H1 (cell line): Measurements from ENCODE around the gene SHQ1. TPM values are rescaled to one million over a fixed set of nuclear protein-coding genes. Genes with fewer than 3 reads are reported as not detected.

ENCODE experiments used
- RNF2 ChIP-seq: fragments of 200-900, 300-1000 bp; sonication (generic); IDR thresholded peaks from 2 replicates; pipeline ENCODE4 v1.7.1; 2016; ENCODE audit warnings: borderline replicate concordance, low read depth, mild to moderate bottlenecking, antibody characterized with exemption, low read length; ENCODE audit not compliant: poor library complexity, severe bottlenecking; ENCODE audit errors: missing control alignments
- polyA plus RNA-seq, 7 experiments: library from polyadenylated mRNA; depleted of rRNA in 3 of 7; stranded (reverse) in 5 of 7; unstranded in 2 of 7; fragments of >200 nt in 5 of 7; fragments of 200-250 nt in 2 of 7; gene quantifications; 1 replicate in 5 of 7; 2 replicates in 1 of 7; 4 replicates in 1 of 7; pipeline versions ENCODE4 v1.2.1 to v1.2.3, GENCODE V29; 2011 to 2013; ENCODE audit warnings: missing spikeins in 2 of 7, mixed read lengths in 2 of 7
- total RNA-seq: library from RNA; stranded (reverse); fragmentation: NEBNext Ultra II Directional; extraction: Animal tissue kit (Norgen Biotek cat#: 25700); gene quantifications from 2 replicates; pipeline ENCODE4 v1.2.1, GENCODE V29; 2021

The SHQ1 gene
- total and polyA plus RNA-seq, 2 of the 8 experiments (the other 6 are each of a cell fraction or from before 2014, with no cell fraction given) = 10.7 to 34.4 TPM

DNA sequence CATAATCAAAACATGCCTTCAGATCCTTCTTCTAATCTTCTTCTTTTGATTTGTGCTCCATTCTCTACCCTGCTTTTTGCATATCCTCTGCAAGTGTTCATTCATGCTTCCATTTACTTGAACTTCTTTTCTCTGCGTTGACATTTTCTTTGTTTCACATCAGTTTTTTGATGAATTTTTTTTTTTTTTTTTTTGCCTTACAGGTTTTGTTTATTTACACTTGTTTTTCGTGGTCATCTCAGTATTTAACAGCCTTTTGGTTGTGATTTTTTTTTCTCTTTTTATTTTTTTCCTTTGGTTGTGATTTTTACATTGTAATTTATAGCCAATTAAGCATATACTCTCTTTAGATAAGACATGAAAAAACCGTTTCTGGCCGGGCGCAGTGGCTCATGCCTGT, 11.8 kb upstream of the SHQ1 start (continued):
- no peak for TF ChIP-seq RNF2
